Hepatocyte (in vitro differentiated cells): ENCODE data around the gene CRAMP1. TPM values are rescaled to one million over a fixed set of nuclear protein-coding genes. Genes with fewer than 3 reads are reported as not detected.

Experiments
- DNase-seq: peaks from one replicate; pipeline ENCODE4 v3.0.0-alpha.2; 2016; ENCODE audit warnings: low spot score
- H2AFZ ChIP-seq: fragments of 200-600 bp; sonication (generic); 2 replicates; pipeline ENCODE4 v1.6.0; 2016; ENCODE audit warnings: antibody characterized with exemption, mild to moderate bottlenecking
- H3K27ac ChIP-seq: fragments of 200-600 bp; sonication (generic); 2 replicates; pipeline ENCODE4 v1.5.1; 2016; ENCODE audit warnings: mild to moderate bottlenecking
- H3K27me3 ChIP-seq: fragments of 200-600 bp; sonication (generic); 2 replicates; pipeline ENCODE4 v1.6.1; 2016
- H3K36me3 ChIP-seq: fragments of 200-600 bp; sonication (generic); replicated peaks from 2 replicates; pipeline ENCODE4 v1.5.1; 2016; ENCODE audit warnings: low read depth; ENCODE audit not compliant: insufficient read depth
- H3K4me1 ChIP-seq: fragments of 200-600 bp; sonication (generic); 2 replicates; pipeline ENCODE4 v1.5.1; 2016; ENCODE audit warnings: mild to moderate bottlenecking, moderate library complexity; ENCODE audit not compliant: insufficient read depth
- H3K4me2 ChIP-seq: fragments of 200-600 bp; sonication (generic); 2 replicates; pipeline ENCODE4 v1.6.0; 2016
- H3K4me3 ChIP-seq: fragments of 200-600 bp; sonication (generic); 2 replicates; pipeline ENCODE4 v1.5.1; 2016; ENCODE audit warnings: mild to moderate bottlenecking
- H3K79me2 ChIP-seq: fragments of 200-600 bp; sonication (generic); 2 replicates; pipeline ENCODE4 v1.6.0; 2017; ENCODE audit warnings: mild to moderate bottlenecking
- H3K9me2 ChIP-seq: fragments of 200-600 bp; sonication (generic); replicated peaks from 2 replicates; pipeline ENCODE4 v1.6.0; 2017; ENCODE audit warnings: mild to moderate bottlenecking; ENCODE audit not compliant: insufficient read depth
- H3K9me3 ChIP-seq: fragments of 200-600 bp; sonication (generic); 2 replicates; pipeline ENCODE4 v1.5.1; 2016; ENCODE audit warnings: low read depth, mild to moderate bottlenecking
- H4K20me1 ChIP-seq: fragments of 200-600 bp; sonication (generic); 2 replicates; pipeline ENCODE4 v1.6.0; 2016; ENCODE audit warnings: mild to moderate bottlenecking; ENCODE audit not compliant: insufficient read depth, poor library complexity, severe bottlenecking
- EZH2 ChIP-seq: fragments of 200-600 bp; sonication (generic); IDR thresholded peaks from 2 replicates; pipeline ENCODE4 v1.6.1; 2016; ENCODE audit warnings: antibody characterized with exemption, mild to moderate bottlenecking, borderline replicate concordance
- EZH2phosphoT487 ChIP-seq: fragments of 200-600 bp; sonication (generic); IDR thresholded peaks from one replicate; pipeline ENCODE4 v1.6.1; 2018; ENCODE audit warnings: antibody characterized with exemption, mild to moderate bottlenecking, low read depth, moderate library complexity; ENCODE audit not compliant: unreplicated experiment, severe bottlenecking
- WGBS: methylation state at CpG from one replicate; pipeline ENCODE4 v1.1.6; 2016; ENCODE audit warnings: low lambda C conversion rate; ENCODE audit errors: missing lambda C conversion rate; 5-methylcytosine and 5-hydroxymethylcytosine counted together
- polyA plus RNA-seq: library from polyadenylated mRNA; unstranded; fragments of >200 nt; fragmentation: Nextera tagmentation; extraction: Ambion mirVana; gene quantifications from 2 replicates; pipeline ENCODE4 v1.2.1, GENCODE V29; 2016
- total RNA-seq: library from RNA; depleted of rRNA; stranded (reverse); fragments of >200 nt; gene quantifications from 2 replicates; pipeline ENCODE4 v1.2.3, GENCODE V29; 2014
- TF ChIP-seq, protein P1 (sequence below): fragments of 200-600 bp; sonication (generic); IDR thresholded peaks from 2 replicates; pipeline ENCODE4 v1.5.1; 2016; ENCODE audit warnings: antibody characterized with exemption, mild to moderate bottlenecking; ENCODE audit not compliant: poor library complexity

The CRAMP1 gene
- total and polyA plus RNA-seq, 2 experiments from 2014 or later, result 6.7 to 8.2 TPM

DNA sequence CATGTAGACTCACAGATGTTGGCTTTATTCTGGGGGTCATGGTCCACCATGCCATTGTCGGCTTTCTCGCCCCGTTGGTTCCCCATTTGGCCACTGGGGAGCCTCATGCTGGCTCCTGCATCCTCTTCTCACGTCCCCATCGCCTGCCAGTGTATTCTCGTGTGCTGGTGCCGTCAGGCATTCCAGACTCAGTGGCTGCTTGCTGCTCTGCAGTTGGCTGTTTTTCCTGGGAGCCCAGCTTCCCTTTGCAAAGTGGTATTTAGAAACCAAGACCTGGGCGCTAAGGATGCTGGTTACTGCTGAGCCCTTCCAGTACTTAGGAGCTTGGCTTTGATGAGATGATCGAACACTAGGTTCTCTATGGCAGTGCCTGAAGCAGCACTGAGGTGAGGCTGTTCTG is 19.1 kb downstream of the CRAMP1 start:
- no peak for DNase-seq
- Histone ChIP-seq H3K27me3 (no peaks in the 10 kb centered on the region), H3K4me2 (no peak overlapping the region), H3K36me3 (no peaks in the 10 kb centered on the region), H4K20me1 (peaks cover 22% of the 10 kb centered on the region), H3K79me2 (peaks cover 89% of the 10 kb centered on the region), H3K9me3 (no peaks in the 10 kb centered on the region), H3K27ac (no peak overlapping the region), H3K4me1 (no peaks in the 10 kb centered on the region), H3K9me2 (no peaks in the 10 kb centered on the region), H2AFZ (no peak overlapping the region), H3K4me3 (no peak overlapping the region)
- TF ChIP-seq EZH2, result no peak
- no peak for TF ChIP-seq EZH2phosphoT487
- TF ChIP-seq, protein P1, sequence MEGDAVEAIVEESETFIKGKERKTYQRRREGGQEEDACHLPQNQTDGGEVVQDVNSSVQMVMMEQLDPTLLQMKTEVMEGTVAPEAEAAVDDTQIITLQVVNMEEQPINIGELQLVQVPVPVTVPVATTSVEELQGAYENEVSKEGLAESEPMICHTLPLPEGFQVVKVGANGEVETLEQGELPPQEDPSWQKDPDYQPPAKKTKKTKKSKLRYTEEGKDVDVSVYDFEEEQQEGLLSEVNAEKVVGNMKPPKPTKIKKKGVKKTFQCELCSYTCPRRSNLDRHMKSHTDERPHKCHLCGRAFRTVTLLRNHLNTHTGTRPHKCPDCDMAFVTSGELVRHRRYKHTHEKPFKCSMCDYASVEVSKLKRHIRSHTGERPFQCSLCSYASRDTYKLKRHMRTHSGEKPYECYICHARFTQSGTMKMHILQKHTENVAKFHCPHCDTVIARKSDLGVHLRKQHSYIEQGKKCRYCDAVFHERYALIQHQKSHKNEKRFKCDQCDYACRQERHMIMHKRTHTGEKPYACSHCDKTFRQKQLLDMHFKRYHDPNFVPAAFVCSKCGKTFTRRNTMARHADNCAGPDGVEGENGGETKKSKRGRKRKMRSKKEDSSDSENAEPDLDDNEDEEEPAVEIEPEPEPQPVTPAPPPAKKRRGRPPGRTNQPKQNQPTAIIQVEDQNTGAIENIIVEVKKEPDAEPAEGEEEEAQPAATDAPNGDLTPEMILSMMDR, result no peak
- WGBS, result 92% methylated on average over 9 of the region's 9 CpGs

- Histone ChIP-seq H3K27me3 (no peaks in the 10 kb centered on the region), H3K36me3 (no peaks in the 10 kb centered on the region), H3K79me2 (peaks cover 80% of the 10 kb centered on the region), H3K4me3 (no peak overlapping the region), H2AFZ (no peak overlapping the region), H3K27ac (no peak overlapping the region), H3K4me1 (no peaks in the 10 kb centered on the region), H4K20me1 (peaks cover 25% of the 10 kb centered on the region), H3K4me2 (no peak overlapping the region), H3K9me3 (no peaks in the 10 kb centered on the region), H3K9me2 (no peaks in the 10 kb centered on the region)
- DNase-seq, result no peak
- TF ChIP-seq EZH2phosphoT487 (no peak), EZH2 (no peak)
- TF ChIP-seq, protein P1, result no peak
- WGBS, result 96% methylated on average over 18 of the region's 18 CpGs
Measured at GRCh38 chr16:1631931-1632637, 19.9 kb downstream of the CRAMP1 start.

DNA sequence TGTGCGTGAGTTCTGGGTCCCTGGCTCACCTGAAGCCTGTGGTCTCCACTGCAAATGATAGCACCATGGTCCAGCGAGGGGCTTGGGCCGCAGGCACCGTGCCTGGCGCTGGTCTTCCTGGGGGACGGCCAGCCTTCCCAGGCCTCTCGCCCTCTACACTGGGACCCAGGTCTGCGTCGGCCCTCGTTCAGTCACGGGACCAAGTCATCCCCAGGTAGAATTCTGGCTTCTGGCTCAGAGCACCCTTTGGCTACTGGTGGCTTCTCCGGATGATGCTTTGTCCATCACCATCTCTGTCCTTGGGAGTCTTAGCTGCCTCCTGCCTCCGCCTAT is 20.4 kb downstream of the CRAMP1 start:
- H3K9me2 ChIP-seq, result no peaks in the 10 kb centered on the region
- H3K4me3 ChIP-seq, result no peak overlapping the region
- no peaks in the 10 kb centered on the region for H3K36me3 ChIP-seq
- H3K79me2 ChIP-seq, result peaks cover 75% of the 10 kb centered on the region
- H4K20me1 ChIP-seq, result peaks cover 22% of the 10 kb centered on the region
- TF ChIP-seq EZH2 (no peak), EZH2phosphoT487 (no peak)
- TF ChIP-seq, protein P1, result no peak
- WGBS, result 97% methylated on average over 13 of the region's 13 CpGs
- no peak for DNase-seq
- no peak overlapping the region for H3K4me2 ChIP-seq
- H2AFZ ChIP-seq, result no peak overlapping the region
- H3K9me3 ChIP-seq, result no peaks in the 10 kb centered on the region
- H3K27ac ChIP-seq, result no peak overlapping the region
- H3K4me1 ChIP-seq, result no peaks in the 10 kb centered on the region
- no peaks in the 10 kb centered on the region for H3K27me3 ChIP-seq
